Keratinocyte (primary cell): ENCODE measurements around the gene OTOG. TPM values are rescaled to one million over a fixed set of nuclear protein-coding genes. Genes with fewer than 3 reads are reported as not detected.
A peak's percentile ranks its signal among the peaks of the same experiment; 100 is the strongest.

Source experiments
- DNase-seq: peaks from one replicate; pipeline ENCODE4 v3.0.0-alpha.2; 2011; ENCODE audit warnings: low read depth, missing footprints, low spot score
- FAIRE-seq: peaks from 2 replicates; lab custom pipeline; 2011; peaks lifted over from hg19 to GRCh38; lab: Jason Lieb, UNC
- H2AFZ ChIP-seq: 2 replicates; pipeline ENCODE4 v1.6.0; 2012; ENCODE audit warnings: low read length, control low read depth, inconsistent platforms; ENCODE audit not compliant: control insufficient read depth
- H3K27ac ChIP-seq: 2 replicates; pipeline ENCODE4 v1.5.1; 2011; ENCODE audit warnings: low read length; ENCODE audit not compliant: control insufficient read depth, insufficient read depth
- H3K27me3 ChIP-seq: 3 replicates; pipeline ENCODE4 v1.6.0; 2011; ENCODE audit warnings: low read length; ENCODE audit not compliant: control insufficient read depth, insufficient read depth; ENCODE audit errors: extremely low read depth
- H3K36me3 ChIP-seq, 2 experiments: 2 replicates in 1 of 2; 3 replicates in 1 of 2; pipeline ENCODE4 v1.5.1; 2011; ENCODE audit warnings: low read length in 2 of 2, mild to moderate bottlenecking in 1 of 2; ENCODE audit not compliant: control insufficient read depth in 2 of 2, insufficient read depth in 2 of 2; ENCODE audit errors: extremely low read depth in 1 of 2
- H3K4me1 ChIP-seq: 3 replicates; pipeline ENCODE4 v1.5.1; 2011; ENCODE audit warnings: low read length; ENCODE audit not compliant: control insufficient read depth, insufficient read depth; ENCODE audit errors: extremely low read depth
- H3K4me2 ChIP-seq: 3 replicates; pipeline ENCODE4 v1.6.0; 2011; ENCODE audit warnings: low read depth, low read length; ENCODE audit not compliant: control insufficient read depth, insufficient read depth; ENCODE audit errors: extremely low read depth
- H3K4me3 ChIP-seq, 3 experiments: fragments of 200-600 bp in 1 of 3; sonication (generic) in 1 of 3; 2 replicates in 2 of 3; 3 replicates in 1 of 3; pipeline ENCODE4 v1.5.1; 2011 to 2016; ENCODE audit warnings: low read length in 3 of 3, mild to moderate bottlenecking in 3 of 3, control low read depth in 2 of 3, inconsistent platforms in 1 of 3, low read depth in 1 of 3, mixed read lengths in 1 of 3, mixed run types in 1 of 3, moderate library complexity in 1 of 3; ENCODE audit not compliant: control insufficient read depth in 2 of 3, insufficient read depth in 2 of 3; ENCODE audit errors: extremely low read depth in 1 of 3
- H3K79me2 ChIP-seq: 2 replicates; pipeline ENCODE4 v1.6.0; 2012; ENCODE audit warnings: low read length; ENCODE audit not compliant: control insufficient read depth, insufficient read depth
- H3K9ac ChIP-seq: 3 replicates; pipeline ENCODE4 v1.6.0; 2011; ENCODE audit warnings: low read length; ENCODE audit not compliant: control insufficient read depth, insufficient read depth; ENCODE audit errors: extremely low read depth
- H3K9me1 ChIP-seq: 3 replicates; pipeline ENCODE4 v1.6.0; 2011; ENCODE audit warnings: low read length; ENCODE audit not compliant: control insufficient read depth, insufficient read depth; ENCODE audit errors: extremely low read depth
- H3K9me3 ChIP-seq: 2 replicates; pipeline ENCODE4 v1.5.1; 2012; ENCODE audit warnings: low read depth, low read length; ENCODE audit not compliant: control insufficient read depth
- H4K20me1 ChIP-seq: 3 replicates; pipeline ENCODE4 v1.6.0; 2011; ENCODE audit warnings: low read length; ENCODE audit not compliant: control insufficient read depth, insufficient read depth; ENCODE audit errors: extremely low read depth
- EZH2 ChIP-seq: IDR thresholded peaks from one replicate; pipeline ENCODE4 v1.6.1; 2012; ENCODE audit warnings: inconsistent platforms, mild to moderate bottlenecking, low read length, moderate library complexity
- dilution Hi-C: fragments of 300-500 bp; cut with MboI; formaldehyde crosslinking; loops from one replicate; pipeline ENCODE4 v1.7.0; 2020; ENCODE audit warnings: low sequenced_read_pairs; ENCODE audit not compliant: extremely low pct_ligation_motif_present
- polyA plus RNA-seq, 5 experiments: library from polyadenylated mRNA; depleted of rRNA in 3 of 5; stranded (reverse) in 3 of 5; stranded (forward) in 1 of 5; unstranded in 1 of 5; fragments of >200 nt; gene quantifications; 1 replicate in 1 of 5; 2 replicates in 3 of 5; 3 replicates in 1 of 5; pipeline versions ENCODE4 v1.2.1 to v1.2.3, GENCODE V29; 2011 to 2012; ENCODE audit warnings: missing spikeins in 2 of 5, low read depth in 1 of 5, low replicate concordance in 1 of 5
- TF ChIP-seq, protein P1 (sequence below), 3 experiments: IDR thresholded peaks in 1 of 3; conservative IDR thresholded peaks in 1 of 3; optimal IDR thresholded peaks in 1 of 3; 2 replicates in 2 of 3; 3 replicates in 1 of 3; pipeline versions ENCODE3 to v1.5.1; 2011; ENCODE audit warnings: low read length in 3 of 3, mild to moderate bottlenecking in 3 of 3, moderate library complexity in 2 of 3, control low read depth in 1 of 3, inconsistent platforms in 1 of 3; ENCODE audit not compliant: insufficient read depth in 2 of 3; ENCODE audit errors: extremely low read depth in 1 of 3

OTOG gene
- polyA plus RNA-seq, 1 donor (not counting 4 experiments of a cell fraction or from before 2014, with no cell fraction given), result not detected

DNA sequence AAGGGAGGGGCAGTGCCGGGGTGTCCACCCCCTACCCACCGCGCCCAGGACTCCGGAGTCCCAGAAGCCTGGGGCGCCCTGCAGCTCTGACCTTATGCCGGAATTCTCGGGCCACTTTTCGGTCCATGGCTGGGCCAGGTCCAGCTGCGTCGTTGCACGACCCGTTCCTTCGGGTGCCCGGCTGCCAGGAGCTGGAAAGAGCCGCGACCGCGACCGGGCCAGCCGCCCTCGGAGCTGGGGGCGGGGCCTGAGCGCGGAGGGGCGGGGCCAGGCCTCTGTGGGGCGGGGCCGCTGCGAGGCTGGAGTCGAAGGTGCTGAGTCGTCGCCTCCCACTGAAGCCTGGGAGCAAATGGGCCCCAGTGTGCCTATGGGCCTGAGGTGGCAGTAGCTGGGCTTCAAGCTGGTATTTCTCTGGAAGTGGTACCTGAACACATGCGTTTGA is 2.9 kb upstream of the OTOG start, which contains the start of gene USH1C:
TSS of gene USH1C (minus strand) at position 236 of the 442 bp plus-strand sequence. CDS start at position 127, 109 bp downstream.
- H3K4me1 ChIP-seq, result no peaks in the 10 kb centered on the region
- TF ChIP-seq, protein P1, sequence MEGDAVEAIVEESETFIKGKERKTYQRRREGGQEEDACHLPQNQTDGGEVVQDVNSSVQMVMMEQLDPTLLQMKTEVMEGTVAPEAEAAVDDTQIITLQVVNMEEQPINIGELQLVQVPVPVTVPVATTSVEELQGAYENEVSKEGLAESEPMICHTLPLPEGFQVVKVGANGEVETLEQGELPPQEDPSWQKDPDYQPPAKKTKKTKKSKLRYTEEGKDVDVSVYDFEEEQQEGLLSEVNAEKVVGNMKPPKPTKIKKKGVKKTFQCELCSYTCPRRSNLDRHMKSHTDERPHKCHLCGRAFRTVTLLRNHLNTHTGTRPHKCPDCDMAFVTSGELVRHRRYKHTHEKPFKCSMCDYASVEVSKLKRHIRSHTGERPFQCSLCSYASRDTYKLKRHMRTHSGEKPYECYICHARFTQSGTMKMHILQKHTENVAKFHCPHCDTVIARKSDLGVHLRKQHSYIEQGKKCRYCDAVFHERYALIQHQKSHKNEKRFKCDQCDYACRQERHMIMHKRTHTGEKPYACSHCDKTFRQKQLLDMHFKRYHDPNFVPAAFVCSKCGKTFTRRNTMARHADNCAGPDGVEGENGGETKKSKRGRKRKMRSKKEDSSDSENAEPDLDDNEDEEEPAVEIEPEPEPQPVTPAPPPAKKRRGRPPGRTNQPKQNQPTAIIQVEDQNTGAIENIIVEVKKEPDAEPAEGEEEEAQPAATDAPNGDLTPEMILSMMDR (optimal IDR thresholded peaks at IDR 0.05 in 1 of 3, IDR thresholded peaks at IDR 0.05 in 1 of 3, conservative IDR thresholded peaks at IDR 0.05 in 1 of 3; ENCODE audit: extremely low read depth in 1 of 3, insufficient read depth in 2 of 3, low read length in 3 of 3), result no peak
- no peak for TF ChIP-seq EZH2
- peak within 1 kb of the TSS; percentile 22 for H3K4me2 ChIP-seq
- H3K36me3 ChIP-seq, result no peaks in the 10 kb centered on the region
- no peak within 1 kb of the TSS for H3K9ac ChIP-seq
- DNase-seq (no peak), FAIRE-seq (no peak)
- H3K4me3 ChIP-seq, result no peak within 1 kb of the TSS
- H3K9me3 ChIP-seq, result no peaks in the 10 kb centered on the region
- H3K27ac ChIP-seq, result no peak within 1 kb of the TSS
- peaks cover 34% of the 10 kb centered on the region for H3K27me3 ChIP-seq
- no peaks in the 10 kb centered on the region for H3K9me1 ChIP-seq
- dilution Hi-C loops, result no loop called here
- H4K20me1 ChIP-seq, result peaks cover 4% of the 10 kb centered on the region
- H3K79me2 ChIP-seq, result no peaks in the 10 kb centered on the region
- no peak within 1 kb of the TSS for H2AFZ ChIP-seq

DNA sequence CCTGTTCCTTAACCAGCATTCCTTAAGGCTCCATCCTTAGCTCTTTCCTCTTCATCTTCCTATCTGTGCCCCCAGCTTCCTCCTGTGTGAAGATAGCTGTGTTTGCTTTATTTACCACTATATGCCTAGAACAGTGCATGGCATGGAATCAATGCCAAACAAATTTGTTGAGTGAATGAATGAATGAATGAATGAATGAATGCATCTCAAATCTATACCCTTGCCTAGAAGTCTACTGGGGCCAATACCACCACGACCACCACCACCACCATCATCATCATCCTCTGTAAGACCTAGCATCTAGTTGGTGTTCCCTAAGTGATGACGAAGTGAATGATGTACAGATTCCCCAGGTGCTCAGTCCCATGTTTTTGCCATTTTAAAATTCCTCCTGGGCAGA is 819 bp upstream of the OTOG start:
- DNase-seq, result no peak
- no peaks in the 10 kb centered on the region for H3K9me3 ChIP-seq
- H3K36me3 ChIP-seq, result no peaks in the 10 kb centered on the region
- no peak overlapping the region for H3K9ac ChIP-seq
- no peak overlapping the region for H2AFZ ChIP-seq
- H3K9me1 ChIP-seq, result no peaks in the 10 kb centered on the region
- dilution Hi-C loops, result no loop called here
- no peak for FAIRE-seq
- H3K4me2 ChIP-seq, result no peak overlapping the region
- H3K4me3 ChIP-seq, result no peak overlapping the region
- TF ChIP-seq EZH2, result no peak
- TF ChIP-seq, protein P1 (optimal IDR thresholded peaks at IDR 0.05 in 1 of 3, IDR thresholded peaks at IDR 0.05 in 1 of 3, conservative IDR thresholded peaks at IDR 0.05 in 1 of 3; ENCODE audit: extremely low read depth in 1 of 3, insufficient read depth in 2 of 3, low read length in 3 of 3), result no peak
- peaks cover 34% of the 10 kb centered on the region for H3K27me3 ChIP-seq
- H4K20me1 ChIP-seq, result peaks cover 7% of the 10 kb centered on the region
- no peak overlapping the region for H3K27ac ChIP-seq
- H3K4me1 ChIP-seq, result no peaks in the 10 kb centered on the region
- no peaks in the 10 kb centered on the region for H3K79me2 ChIP-seq
